Uterine smooth muscle cell (primary cell): ENCODE data around the gene RRBP1. TPM values are rescaled to one million over a fixed set of nuclear protein-coding genes. Genes with fewer than 3 reads are reported as not detected.

Experiments used
- total RNA-seq: library from RNA; depleted of rRNA; stranded (reverse); fragments of >200 nt; gene quantifications from 2 replicates; pipeline ENCODE4 v1.2.3, GENCODE V29; 2014

The RRBP1 gene, protein sequence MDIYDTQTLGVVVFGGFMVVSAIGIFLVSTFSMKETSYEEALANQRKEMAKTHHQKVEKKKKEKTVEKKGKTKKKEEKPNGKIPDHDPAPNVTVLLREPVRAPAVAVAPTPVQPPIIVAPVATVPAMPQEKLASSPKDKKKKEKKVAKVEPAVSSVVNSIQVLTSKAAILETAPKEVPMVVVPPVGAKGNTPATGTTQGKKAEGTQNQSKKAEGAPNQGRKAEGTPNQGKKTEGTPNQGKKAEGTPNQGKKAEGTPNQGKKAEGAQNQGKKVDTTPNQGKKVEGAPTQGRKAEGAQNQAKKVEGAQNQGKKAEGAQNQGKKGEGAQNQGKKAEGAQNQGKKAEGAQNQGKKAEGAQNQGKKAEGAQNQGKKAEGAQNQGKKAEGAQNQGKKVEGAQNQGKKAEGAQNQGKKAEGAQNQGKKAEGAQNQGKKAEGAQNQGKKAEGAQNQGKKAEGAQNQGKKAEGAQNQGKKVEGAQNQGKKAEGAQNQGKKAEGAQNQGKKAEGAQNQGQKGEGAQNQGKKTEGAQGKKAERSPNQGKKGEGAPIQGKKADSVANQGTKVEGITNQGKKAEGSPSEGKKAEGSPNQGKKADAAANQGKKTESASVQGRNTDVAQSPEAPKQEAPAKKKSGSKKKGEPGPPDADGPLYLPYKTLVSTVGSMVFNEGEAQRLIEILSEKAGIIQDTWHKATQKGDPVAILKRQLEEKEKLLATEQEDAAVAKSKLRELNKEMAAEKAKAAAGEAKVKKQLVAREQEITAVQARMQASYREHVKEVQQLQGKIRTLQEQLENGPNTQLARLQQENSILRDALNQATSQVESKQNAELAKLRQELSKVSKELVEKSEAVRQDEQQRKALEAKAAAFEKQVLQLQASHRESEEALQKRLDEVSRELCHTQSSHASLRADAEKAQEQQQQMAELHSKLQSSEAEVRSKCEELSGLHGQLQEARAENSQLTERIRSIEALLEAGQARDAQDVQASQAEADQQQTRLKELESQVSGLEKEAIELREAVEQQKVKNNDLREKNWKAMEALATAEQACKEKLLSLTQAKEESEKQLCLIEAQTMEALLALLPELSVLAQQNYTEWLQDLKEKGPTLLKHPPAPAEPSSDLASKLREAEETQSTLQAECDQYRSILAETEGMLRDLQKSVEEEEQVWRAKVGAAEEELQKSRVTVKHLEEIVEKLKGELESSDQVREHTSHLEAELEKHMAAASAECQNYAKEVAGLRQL (N-terminal part only)
- 226 and 303 TPM in 2 replicates for total RNA-seq

DNA sequence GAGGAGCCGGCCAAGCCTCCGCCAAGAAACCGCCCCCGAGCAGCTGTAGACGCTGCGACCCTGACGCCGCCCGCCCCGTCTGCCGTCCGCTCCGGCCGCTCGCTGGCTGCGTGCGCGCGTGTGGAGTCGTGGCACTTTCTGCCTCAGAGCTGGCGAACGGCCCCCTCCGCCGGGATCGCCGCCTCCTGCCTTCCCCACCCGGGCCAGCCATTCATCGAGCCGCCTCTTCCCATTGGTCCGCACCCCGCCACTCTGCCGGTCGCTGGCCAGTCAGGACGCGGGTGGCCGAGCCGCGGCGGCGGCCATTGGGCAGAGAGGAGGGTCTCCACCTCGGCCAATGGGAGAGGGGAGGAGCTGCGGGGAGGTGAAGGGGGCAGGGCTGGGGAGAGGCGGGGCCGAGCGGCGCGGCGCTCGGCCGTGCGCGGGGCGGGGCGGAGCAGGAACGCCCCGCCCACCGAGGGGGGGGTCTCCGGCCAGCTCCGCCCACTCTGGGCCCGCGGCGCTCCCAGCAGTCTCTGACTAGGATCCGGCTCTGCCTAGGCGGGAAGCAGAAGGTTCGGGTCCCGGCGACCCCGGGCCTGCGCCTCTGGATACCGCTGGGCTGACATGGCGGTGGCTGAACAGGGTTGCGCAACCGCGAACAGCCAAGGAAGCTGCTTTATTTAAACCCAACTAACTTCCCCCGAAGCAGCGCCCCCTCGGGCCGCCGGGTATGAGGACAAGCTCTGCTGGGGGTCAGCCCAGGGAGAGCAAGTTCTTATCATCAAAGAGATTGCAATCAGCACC is at the start of gene RRBP1:
Gene RRBP1, minus strand, starts transcription at position 140 of the 786 bp plus-strand sequence. CDS start 21,735 bp downstream, outside the sequence.

DNA sequence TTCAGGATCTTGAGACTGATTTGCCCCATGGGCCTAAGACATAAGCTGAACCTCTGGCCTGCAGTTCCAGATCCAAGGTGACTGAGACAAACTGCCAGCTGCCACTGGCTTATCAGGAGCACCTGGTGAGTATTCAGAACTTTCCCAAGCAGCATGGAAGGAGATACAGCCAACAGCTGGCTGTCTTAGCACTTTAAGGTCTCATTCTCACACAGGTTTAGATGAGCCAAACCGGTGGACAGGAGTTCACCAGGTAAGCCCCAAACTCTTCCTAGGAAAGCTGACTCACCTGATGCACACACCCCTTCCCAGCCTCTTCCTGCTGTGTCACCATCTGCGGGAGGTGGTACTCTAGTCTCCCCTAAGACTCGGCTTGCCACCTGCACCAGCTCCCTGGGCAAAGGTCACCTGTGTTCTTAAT is 17.9 kb upstream of the RRBP1 start, which contains the start of gene BANF2:
Gene BANF2, plus strand, starts transcription at position 36 of the 421 bp plus-strand sequence. CDS start 25,060 bp downstream, outside the sequence.

DNA sequence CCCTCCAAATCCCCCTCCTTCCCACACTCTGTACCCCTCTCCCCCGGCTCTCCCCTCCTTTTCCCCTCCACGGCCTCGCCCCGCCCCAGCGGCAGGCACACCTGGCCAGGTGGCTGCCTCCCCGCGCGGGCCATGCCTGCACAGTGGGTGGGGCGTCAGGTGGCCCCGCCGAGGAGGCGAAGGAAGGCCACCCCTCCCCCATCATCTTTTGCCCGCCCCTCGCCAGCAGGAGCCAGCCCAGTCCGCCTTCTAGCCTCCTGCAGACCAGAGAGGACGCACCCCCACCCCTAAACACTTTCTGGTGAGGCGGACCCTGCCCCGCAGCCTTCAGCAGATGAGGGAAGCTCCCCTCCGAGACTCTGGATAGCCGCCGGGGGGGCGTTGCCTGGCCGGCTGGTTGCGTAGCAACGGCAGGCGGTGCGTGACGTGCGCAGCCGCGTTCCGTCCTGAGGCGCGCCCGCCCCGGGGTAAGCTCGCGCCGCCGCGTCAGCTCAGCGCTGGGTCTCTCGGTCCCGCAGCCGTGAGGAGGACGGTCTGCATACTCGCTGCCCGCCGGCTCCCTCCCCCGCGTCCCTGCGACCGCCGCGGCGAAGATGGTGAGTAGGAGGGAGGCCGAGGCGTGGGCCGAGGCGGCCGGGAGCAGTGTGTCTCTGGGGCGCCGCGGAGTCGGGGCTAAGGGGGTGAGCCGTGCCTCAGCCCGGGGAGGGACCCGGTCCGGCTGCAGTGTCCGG is 112.3 kb downstream of the RRBP1 start, which contains the start of gene DSTN:
Gene DSTN, plus strand, starts transcription at position 460 of the 731 bp plus-strand sequence. Its CDS starts 134 bp downstream, at position 594.

Other genes starting within 250 kb of the RRBP1 start
- gene BFSP1, start 150.9 kb downstream of the RRBP1 start, total RNA-seq, result 1.5 and 3.1 TPM in 2 replicates
- gene DSTN, start 112.2 kb downstream of the RRBP1 start, total RNA-seq, result 306 and 314 TPM in 2 replicates
- not detected in 2 replicates for gene BANF2, start 17.7 kb upstream of the RRBP1 start, total RNA-seq